ENCODE data around the gene PPDPF.
"Not testable (repeated sequence)": the region's sequence is repeated elsewhere in the genome, so short reads cannot be mapped to it uniquely, and the experiment has no call there.

Gene PPDPF, protein sequence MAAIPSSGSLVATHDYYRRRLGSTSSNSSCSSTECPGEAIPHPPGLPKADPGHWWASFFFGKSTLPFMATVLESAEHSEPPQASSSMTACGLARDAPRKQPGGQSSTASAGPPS

DNA sequence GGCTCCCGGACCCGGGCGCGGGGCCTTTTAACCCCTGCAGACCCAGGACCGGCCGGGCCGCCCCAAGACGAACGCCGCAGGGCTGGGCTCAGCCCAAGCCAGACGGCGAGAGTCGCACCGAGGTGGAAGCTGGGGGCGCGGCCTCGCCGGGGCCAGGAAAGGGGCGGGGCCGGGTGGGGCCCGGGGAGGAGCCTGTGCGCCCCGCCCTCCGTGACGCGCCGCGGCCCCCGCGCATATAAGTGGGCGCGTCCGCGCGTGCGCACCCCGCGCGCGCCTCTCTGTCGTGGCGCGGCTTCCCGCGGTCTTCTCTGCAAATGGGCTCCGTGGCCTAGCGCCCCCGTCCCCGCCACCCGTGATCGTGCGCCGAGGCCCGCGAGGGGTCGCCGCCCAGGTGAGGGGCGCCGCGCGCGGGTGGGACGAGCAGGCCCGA lies at the start of gene PPDPF:
Gene PPDPF (plus strand): TSS at position 262 of the 430 bp plus-strand sequence. CDS start 544 bp downstream, outside the sequence.
- DNase-seq (ENCODE audit: low read depth), result peak; percentile 68

DNA sequence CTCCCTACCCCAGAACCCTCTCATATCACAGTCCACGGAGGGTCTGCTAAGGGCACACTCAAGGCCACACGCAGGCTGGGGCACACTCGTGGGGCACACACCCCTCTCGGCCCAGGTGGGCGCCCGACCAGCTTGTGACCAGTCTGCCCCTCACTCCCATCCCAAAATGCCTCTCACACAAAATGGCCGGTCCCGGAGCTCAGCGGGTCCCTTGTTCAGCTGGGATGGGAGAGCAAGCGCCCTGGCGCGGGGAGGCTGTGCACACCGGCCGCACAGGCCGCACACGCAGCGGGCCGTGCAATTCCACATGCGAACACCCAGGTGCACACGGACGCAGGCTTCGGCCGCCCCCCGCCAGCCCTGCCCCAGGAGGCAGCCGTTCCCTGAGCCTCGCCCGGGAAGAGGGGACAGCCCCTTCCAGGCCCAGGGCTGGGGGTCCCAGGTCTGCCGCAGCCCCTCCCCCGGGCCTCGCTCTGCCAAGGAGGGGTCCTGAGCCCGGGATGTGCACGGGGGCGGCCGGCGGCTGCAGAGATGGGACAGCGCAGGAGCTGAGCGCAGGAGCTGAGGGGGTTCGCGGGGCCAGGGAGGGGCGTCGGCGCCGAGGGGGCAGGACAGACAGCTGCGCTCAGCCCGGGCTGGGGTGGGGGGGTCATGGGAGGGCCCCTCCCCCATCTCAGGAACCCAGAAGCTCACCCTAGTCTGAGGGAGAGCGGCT lies 49.4 kb upstream of the PPDPF start:
- no peak for DNase-seq (ENCODE audit: low read depth)

DNA sequence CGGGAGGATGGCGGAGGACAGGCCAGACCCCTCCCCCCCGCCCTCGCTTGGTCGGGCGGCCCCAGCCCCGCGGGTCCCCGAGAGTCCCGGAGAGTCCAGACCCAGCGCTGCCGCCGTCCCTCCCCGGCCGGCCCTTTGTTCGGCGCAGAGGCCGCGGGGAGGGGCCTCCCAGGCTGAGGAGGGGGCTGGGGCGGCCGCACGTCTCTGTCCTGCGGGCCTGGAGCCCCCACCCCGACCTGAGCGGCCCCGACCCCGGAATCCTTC lies 48.9 kb upstream of the PPDPF start:
- DNase-seq (ENCODE audit: low read depth), result no peak

DNA sequence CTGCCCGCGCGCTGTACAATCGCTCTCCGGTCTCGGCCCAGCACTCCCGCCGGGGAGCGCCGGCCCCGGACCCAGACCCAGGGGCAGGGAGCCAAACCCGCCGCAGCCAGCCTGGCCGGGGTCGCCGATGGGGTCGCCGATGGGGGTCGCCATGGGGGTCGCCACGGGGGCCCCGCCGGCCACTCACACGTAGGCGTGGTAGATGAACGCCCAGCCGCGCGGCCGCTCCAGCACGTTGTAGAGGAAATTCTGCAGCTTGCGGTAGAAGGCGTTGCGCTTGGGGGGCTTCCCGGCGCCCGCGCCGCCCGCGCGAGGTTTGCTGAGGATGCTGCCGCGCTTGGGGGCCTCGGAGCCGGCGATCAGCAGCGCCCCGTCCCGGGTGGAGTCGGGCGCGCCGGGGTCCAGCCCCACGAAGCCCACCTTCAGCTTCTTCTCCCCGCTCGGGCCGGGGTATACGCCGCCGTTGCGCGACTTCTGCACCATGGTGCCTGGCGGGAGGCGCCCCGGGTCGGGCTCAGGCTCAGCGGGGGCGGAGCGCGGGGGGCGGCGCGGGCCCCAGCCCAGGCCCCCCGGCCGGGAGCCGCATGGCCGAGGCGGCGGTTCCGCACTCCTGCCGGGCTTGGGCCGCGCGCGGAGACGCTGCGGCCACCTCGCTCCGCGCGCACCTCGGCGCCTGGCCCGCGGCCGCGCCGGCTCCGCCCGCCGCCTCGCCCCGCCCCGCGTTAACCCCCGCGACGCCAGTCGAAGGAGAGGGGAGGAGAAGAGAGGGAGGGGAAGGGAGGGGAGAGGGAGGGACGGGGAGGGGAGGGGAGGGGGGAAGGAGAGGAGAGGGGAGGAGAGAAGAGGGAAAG lies 48.4 kb upstream of the PPDPF start, which contains the start of gene KCNQ2:
Gene KCNQ2 (minus strand): TSS at position 675 of the 851 bp plus-strand sequence. CDS start 192 bp downstream, at position 483.
- no peak for DNase-seq (ENCODE audit: low read depth)

DNA sequence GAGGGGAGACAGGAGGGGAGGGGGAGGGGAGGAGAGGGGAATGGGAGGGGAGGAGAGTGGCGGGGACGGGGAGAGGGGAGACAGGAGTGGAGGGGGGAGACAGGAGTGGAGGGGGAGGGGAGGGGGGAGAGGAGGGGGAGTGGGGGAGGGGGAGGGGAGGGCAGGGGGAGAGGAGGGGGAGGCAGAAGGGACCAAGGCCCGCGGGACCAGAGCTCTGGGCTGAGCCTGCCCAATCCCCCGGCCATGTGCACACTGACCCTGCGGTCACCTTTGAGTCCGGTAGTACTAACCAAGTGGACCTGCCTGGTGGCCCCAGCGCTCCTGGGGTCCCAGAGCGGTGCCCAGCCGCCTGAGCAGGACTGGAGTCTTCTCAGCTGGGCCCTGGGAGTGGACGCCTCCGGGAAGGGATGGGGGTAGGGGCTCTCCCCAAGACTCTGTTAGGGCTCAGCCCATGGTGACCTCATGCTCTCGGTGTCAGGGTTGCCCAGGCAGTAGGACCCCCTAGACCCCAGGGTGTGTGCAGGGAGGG lies 47.6 kb upstream of the PPDPF start:
- no peak for DNase-seq (ENCODE audit: low read depth)

DNA sequence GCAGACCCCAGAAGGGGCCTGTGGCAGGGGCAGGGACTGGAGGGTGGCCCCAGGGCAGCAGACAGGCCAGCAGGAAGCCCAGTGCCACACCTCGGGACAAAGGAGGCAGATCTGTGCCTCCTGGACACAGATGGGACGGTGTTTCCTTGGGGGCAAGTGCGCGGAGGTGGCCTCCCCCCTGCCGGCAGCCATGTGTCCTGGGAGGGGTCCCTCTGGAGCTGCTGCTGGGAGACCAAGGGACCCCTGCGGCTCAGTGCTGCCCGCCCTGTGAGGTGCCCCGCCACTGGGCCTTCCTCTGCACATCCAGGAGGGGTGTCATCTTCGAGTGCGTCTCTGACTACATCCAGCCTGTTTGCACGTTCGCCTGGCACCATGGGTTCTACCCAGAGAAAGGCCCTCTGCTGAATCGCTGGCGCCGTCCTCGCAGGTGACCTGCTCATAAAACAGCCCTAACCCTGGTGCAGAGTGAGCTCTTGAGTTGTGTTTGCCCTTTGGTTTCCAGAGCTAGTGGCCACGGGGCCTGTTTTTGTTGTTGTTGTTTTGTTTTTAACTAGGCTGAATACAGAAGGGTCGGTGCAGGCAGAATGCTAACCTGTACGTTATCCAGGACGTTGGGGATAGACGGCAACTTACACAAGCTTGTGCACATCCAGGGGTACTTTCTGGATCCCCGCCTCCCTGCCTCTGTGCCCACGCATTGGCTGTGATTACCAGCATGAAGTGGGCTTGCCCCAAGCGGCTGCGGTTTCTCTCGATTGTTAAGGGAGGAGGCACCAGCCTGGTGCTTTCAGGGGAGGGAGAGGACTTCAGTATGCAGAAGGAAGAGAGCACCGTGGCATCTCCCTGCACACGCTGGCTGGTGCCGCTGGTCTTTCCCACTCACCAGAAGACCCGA lies 46.8 kb upstream of the PPDPF start:
- no peak for DNase-seq (ENCODE audit: low read depth)

DNA sequence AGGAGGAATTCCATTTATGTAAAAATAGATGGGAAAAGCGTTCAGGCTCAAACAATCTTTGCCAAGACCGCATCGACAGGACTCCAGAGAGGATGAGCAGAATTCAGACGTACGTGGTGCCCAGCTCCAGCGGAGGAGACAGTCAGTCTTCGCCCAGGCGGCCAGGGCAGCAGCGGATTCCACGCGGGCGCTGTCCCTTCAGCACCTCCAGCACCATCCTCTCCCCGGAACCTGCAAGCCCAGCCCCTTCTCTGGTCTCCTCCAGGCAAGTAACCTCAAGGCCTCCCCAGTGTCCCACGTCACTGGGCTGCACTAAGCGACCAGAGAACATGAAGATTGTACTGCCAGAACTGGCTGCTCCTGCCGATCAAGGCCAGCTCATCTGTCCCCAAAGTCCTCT lies 45.4 kb upstream of the PPDPF start:
- DNase-seq (ENCODE audit: low read depth), result no peak

DNA sequence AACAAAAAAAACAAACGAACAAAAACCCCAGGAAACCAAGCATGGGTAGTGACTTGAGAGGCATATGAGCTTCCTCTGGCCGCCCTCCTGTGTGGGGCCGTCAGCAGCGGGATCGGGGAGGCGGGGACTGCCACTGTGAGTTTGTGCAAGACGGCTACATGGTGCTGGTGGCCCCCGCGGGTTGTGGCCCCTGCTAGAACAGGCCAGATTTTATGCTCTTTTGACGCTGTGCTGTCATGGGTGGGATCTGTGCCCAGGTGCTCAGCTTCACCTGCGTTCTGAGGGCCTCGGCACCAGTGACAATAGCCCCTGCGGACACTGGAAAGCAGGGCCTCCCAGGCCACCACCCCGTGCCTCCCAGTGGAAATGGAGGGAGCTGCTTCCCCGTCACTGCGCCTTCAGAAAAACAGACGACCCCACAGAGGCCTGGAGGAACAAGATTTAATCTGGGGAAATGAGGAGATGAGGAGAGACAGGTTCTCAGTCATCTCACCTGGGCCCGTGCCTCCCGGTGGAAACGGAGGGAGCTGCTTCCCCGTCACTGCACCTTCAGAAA lies 43.4 kb upstream of the PPDPF start:
- no peak for DNase-seq (ENCODE audit: low read depth)

DNA sequence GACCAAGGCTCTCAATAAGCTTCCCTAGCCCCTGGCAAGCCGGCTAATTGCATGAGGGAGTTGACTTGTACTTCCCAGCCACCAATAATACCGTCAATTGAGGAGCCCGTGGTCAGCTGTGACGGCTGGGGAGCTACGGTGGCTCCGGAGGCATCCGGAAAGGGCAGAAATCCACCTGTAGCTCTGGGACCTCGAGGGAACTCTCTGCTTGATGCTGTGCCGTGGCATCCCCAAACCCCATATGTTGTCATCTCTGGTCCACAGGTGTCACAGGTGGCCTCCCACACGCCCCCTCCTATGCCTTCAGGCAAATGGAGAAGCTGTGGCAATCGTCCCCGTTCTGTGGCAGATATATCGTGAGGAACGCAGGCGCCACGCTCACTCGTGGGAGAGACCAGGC lies 42.6 kb upstream of the PPDPF start:
- no peak for DNase-seq (ENCODE audit: low read depth)

DNA sequence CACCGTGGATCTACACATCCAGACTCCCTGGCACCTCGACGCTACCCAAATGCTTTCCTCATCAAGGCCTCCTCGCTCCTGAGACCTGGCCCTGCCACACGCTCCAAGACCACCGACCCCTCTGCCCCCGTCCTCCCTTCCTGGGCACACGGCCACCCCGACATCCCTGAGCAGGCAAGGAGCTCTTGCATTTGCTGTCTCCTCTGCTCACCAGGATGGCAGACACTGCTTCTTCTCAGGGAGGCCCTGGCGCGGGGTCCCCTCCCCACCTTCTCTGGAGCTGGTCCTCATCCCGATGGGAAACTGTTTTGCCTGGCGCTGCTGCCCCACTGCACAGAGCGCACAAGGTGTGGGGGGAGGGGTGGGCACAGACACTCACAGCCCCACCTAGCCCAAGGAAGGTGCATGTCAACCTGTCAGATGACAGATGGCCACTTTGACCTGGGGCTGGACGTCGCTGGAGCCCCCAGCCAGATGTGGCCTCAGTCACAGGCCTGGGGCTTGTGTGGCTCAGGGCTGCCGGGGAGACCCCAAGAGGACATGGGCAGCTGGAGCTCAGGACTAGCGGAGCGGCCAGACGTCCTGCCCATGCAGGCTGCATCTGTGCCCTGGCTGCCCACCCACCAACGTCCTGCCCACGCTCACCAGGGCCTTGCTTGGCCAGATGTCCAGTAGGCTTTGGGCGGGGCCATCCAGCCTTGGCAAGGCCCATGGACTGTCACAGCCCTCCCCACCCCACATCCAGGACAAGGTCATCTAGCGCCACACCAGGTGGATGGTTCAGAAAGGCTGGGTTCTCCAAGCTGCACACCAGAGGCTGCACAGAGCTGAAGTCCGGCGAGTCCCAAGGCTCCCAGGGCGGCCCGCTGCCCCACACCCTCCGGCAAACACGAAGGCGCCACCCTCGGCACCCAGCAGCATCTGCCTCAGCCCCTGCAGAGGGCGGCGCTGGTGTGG lies 41.9 kb upstream of the PPDPF start:
- no peak for DNase-seq (ENCODE audit: low read depth)

DNA sequence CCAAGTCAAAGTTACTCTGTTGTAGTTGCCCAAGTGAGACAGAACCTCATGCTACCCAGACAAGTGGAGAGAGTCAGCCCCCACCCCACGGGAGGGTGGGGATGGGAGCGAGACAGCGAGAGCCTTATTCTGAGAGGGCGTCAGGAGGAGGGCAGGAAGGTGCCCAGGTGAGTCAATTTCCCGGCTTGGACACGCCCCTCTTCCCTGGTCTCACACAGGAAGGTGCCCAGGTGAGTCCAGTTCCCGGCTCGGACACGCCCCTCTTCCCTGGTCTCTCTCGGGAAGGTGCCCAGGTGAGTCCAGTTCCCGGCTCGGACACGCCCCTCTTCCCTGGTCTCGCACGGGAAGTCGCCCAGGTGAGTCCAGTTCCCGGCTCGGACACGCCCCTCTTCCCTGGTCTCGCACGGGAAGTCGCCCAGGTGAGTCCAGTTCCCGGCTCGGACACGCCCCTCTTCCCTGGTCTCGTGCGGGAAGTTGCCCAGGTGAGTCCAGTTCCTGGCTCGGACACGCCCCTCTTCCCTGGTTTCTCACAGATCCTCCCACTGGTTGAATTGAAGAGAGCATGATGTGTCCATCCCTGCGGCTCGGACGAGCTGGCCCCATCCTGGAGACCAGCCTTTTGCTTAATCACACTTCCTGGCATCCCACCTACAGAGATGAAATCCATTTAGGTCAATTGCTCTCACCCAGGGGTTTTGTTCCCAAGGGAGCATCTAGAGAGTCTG lies 40.7 kb upstream of the PPDPF start:
- not testable (repeated sequence) for DNase-seq (ENCODE audit: low read depth)

DNA sequence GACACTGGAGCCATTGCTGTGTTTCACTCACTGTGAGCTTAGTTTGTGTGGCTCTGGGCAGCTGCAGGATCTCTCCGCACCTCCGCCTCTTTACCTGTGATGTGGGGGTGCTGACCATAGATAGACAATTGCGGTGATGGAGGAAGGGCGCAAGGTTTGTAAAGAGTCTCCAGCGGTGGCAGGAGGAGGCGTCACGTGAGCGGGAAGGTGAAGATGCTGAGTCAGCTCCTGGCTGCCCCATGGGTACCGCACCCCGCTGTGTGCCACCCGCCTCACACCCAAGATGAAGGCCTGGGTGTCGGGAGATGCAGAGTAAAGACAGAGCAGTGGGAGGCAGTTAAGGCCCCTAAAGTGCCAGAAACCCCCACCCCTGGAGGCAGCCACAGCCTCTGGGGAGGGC lies 39.1 kb upstream of the PPDPF start:
- no peak for DNase-seq (ENCODE audit: low read depth)

DNA sequence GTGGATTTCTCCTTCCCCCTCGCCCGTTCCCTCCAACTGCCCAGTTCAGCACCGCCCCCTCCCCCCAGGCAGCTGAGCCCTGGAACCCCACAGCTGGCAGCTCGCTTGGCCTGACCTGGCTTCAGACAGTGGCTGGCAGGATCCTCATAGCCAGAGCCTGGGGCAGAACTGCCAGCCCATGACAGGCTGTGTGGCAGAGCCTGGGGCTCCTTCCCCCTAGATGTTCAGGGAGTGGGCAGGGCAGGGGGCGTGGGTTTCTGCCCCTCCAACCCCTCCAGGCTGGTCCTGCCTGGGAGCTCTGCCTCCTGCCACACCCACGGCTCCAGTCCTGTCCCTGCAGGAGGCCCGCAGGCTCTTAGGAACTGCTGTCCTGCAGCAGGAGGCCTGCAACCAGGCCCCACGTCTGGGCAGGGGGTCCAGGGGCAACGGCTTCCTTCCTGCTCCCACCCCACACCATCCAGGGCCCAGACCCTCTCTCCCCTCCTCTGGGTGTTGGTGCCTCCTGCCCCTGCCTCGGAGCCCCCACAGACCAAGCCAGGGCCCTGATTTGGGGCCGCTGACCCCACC lies 38.5 kb upstream of the PPDPF start:
- no peak for DNase-seq (ENCODE audit: low read depth)

DNA sequence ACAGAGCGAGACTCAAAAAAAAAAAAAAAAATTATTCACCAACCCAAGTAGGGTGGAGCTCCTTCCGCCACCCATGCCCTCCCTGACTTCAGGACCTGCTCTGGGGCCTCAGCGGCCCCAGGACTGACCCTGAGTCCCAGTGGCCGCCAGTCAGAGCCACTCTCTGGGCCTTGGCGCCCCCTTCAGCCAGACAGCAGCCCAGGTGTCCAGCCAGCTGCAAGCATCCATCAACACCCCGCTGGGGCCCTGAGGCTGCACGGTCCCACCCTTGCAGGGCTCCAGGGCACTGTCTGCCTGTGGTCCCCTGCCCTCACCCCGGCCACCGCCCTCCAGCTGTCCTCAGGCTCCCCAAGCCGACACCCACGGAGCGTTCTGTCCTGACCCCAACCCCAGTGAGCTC lies 36.7 kb upstream of the PPDPF start:
- DNase-seq (ENCODE audit: low read depth), result no peak

DNA sequence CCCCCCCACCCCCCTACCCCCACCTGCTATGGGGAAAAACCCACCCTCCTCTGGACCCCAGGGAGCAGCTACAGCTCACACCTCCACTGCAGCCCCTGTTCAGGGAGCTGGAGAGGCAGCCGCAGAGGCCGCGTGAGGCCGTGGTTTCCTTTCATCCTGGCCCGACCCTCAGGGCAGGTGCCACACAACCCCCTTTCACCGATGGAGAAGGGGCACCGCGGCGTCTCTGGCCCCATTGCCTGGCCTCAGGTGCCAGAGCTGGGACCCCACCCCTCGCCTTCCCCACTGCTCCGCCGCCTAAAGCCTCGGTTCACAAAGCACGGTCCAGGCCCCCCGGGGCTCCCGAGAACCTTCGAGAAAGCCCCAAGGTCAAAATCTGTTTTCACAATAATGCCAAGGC lies 36.3 kb upstream of the PPDPF start:
- no peak for DNase-seq (ENCODE audit: low read depth)

DNA sequence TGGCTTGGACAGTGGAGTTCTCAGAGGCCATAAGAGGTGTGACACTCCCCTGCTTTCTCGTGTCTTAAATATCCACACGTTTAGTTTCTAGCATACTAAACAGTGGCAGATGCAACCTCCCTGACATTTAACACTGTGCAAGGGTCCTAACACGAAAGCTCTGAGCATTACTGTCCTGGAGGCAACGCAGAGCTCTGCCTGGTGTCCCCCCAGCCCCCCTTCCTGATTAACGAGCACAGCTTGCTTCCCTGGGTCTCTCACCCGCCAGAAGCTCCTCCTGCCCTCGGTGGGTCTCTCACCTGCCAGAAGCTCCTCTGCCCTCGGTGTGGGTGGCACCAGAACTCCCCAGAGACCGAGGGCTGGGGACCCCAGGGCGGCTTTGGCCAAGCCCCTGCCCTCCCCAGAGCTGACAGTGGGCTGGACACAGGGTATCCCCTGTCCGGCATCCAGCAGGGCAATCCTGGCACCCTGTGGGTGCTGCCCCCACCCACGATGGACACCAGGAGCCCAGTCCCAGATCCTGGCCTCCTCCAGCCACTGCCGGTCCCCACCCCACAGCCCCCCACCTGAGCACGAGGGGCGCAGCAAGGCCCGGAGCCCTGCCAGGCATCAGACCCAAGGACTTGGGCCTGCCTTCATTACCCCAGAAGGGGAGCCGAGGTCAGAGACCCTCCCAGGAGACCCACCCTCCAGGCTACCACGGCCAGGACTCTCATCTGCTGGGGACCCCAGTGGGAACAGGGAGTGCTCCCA lies 35.7 kb upstream of the PPDPF start:
- no peak for DNase-seq (ENCODE audit: low read depth)

DNA sequence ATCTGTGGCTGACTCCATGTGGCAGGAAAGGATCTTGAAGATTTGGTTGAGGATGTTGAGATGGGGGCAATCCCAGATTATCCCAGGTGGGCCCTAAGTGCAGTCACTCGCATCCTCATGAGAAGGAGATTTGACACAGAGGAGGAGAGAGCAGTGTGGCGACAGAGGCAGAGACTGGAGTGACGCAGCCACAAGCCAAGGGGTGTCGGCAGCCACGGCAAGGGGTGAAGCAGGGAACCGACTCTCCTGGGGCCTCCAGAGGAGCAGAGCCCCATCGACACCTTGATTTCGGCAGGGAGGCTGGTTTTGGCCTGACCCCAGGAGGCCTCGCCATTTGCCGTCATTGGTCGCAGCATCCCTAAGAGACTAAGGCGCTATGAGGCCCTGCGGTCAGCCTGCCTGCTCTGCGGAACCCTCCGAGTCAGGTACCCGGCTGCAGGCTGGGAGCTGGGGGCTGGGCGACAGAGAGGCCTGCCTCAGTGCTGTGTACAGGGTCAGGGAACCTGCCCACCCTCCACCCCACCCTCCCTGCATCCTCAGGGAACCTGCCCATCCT lies 34.2 kb upstream of the PPDPF start:
- no peak for DNase-seq (ENCODE audit: low read depth)

DNA sequence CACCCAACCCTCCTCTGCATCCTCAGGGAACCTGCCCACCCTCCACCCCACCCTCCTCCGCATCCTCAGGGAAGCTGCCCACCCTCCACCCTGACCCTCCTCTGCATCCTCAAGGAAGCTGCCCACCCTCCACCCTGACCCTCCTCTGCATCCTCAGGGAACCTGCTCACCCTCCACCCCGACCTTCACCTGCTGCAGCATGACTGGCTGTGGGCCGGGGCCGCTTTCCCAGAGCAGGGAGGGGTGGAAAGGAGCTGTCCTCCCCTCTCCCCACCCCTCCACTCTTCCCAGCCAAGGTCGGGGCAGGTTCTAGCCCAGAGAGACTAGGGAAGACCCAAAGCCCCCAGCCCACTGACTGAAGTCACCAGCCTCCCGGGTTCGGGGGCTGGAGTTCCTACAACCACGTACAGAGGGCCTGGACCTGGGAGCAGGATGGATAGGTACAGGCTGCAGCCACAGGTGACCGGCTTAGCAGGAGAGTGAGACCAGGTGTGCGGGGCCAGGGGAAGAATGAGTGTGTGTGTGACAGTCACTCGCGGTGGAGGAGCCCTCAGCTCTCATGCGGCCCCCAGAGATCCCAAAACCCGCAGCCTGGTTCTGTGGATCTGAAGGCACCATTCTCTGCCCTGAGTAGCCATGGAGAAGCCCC lies 33.3 kb upstream of the PPDPF start:
- DNase-seq (ENCODE audit: low read depth), result no peak
